Lower lobe of right lung (tissue), 2 donors: Measurements from ENCODE around the gene MAPT. TPM values are rescaled to one million over a fixed set of nuclear protein-coding genes. Genes with fewer than 3 reads are reported as not detected.

ENCODE experiments used
- ATAC-seq, 2 donors: fragments of 200-7000 bp; cut with Tn5 transposase; one replicate each; pipeline ENCODE4 v1.9.1; 2020 to 2022; ENCODE audit warnings: mild to moderate bottlenecking in 2 of 2, moderate library complexity in 2 of 2
- DNase-seq: peaks from one replicate; pipeline ENCODE4 v3.0.0-alpha.2; 2020
- H3K27ac ChIP-seq: fragments of 200-600 bp; one replicate; pipeline ENCODE4 v1.8.0; 2022
- H3K27me3 ChIP-seq: fragments of 200-600 bp; one replicate; pipeline ENCODE4 v1.8.0; 2022; ENCODE audit warnings: low read depth
- H3K36me3 ChIP-seq: fragments of 200-600 bp; one replicate; pipeline ENCODE4 v1.8.0; 2022; ENCODE audit warnings: mild to moderate bottlenecking
- H3K4me1 ChIP-seq: fragments of 200-600 bp; one replicate; pipeline ENCODE4 v1.8.0; 2022
- H3K4me3 ChIP-seq: fragments of 200-600 bp; one replicate; pipeline ENCODE4 v1.8.0; 2022; ENCODE audit warnings: mild to moderate bottlenecking
- H3K9me3 ChIP-seq: fragments of 200-600 bp; one replicate; pipeline ENCODE4 v1.8.0; 2022
- intact Hi-C: fragments of 100-400 bp; cut with DNase I; formaldehyde crosslinking; loops from one replicate; pipeline ENCODE4 v1.11.0; 2022
- long read RNA-seq: library from polyadenylated mRNA; unstranded; transcript quantifications from one replicate; pipeline ENCODE4 v2.0.0, GENCODE V29; 2021
- total RNA-seq: library from RNA; stranded (reverse); fragmentation: NEBNext Ultra II Directional; extraction: Animal tissue kit (Norgen Biotek cat#: 25700); gene quantifications from one replicate; pipeline ENCODE4 v1.2.1, GENCODE V29; 2021
- TF ChIP-seq, protein P1 (sequence below): fragments of 200-600 bp; IDR thresholded peaks from one replicate; pipeline ENCODE4 v1.8.0; 2022; ENCODE audit warnings: antibody characterized with exemption, mild to moderate bottlenecking
- donor health status: DM: no; HTN: yes; CAD: no; lungs with severe emphysema.

Gene MAPT
- 5.5 TPM for total RNA-seq
- long read RNA-seq, partial matches to known transcripts = 1 of 6 reads
- long read RNA-seq, other reads (novel, unspliced or antisense) = 5 of 6 reads

- DNase-seq (peak; percentile 92), ATAC-seq (peak; percentile 98 to 99)
- H3K27me3 ChIP-seq = peaks cover 52% of the 10 kb centered on the region
- no peaks in the 10 kb centered on the region for H3K9me3 ChIP-seq
- intact Hi-C loops = no loop called here
- H3K4me3 ChIP-seq = peak within 1 kb of the TSS; percentile 84
- no peaks in the 10 kb centered on the region for H3K36me3 ChIP-seq
- H3K27ac ChIP-seq = peak within 1 kb of the TSS; percentile 50
- TF ChIP-seq, protein P1, sequence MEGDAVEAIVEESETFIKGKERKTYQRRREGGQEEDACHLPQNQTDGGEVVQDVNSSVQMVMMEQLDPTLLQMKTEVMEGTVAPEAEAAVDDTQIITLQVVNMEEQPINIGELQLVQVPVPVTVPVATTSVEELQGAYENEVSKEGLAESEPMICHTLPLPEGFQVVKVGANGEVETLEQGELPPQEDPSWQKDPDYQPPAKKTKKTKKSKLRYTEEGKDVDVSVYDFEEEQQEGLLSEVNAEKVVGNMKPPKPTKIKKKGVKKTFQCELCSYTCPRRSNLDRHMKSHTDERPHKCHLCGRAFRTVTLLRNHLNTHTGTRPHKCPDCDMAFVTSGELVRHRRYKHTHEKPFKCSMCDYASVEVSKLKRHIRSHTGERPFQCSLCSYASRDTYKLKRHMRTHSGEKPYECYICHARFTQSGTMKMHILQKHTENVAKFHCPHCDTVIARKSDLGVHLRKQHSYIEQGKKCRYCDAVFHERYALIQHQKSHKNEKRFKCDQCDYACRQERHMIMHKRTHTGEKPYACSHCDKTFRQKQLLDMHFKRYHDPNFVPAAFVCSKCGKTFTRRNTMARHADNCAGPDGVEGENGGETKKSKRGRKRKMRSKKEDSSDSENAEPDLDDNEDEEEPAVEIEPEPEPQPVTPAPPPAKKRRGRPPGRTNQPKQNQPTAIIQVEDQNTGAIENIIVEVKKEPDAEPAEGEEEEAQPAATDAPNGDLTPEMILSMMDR = peak; percentile 93
- peaks cover 30% of the 10 kb centered on the region for H3K4me1 ChIP-seq
These were observed at the start of gene MAPT for GRCh38 chr17:45894022-45894784. Gene MAPT, plus strand, starts transcription at chr17:45894554. Its CDS starts 67,784 bp downstream, at chr17:45962338.

DNA sequence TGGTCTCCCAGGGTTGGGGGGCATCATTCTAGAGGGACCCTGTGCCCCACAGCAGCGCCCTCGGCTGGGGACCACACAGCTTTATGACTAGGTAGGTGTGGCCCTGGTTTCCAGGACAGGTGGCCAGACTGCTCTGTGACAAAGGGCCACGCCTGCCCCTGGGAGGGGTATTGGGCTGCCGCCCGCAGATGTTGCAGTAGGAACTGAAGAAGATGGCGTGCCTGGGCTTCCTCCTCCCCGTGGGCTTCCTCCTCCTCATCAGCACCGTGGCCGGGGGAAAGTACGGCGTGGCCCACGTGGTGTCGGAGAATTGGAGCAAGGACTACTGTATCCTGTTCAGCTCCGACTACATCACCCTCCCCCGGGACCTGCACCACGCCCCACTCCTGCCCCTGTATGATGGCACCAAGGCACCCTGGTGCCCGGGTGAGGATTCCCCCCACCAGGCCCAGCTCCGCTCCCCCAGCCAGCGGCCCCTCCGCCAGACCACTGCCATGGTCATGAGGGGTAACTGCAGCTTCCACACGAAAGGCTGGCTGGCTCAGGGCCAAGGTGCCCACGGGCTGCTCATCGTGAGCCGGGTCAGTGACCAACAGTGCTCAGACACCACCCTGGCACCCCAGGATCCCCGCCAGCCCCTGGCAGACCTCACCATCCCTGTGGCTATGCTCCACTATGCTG, 49.5 kb upstream of the MAPT start, which contains the start of gene SPPL2C:
Gene SPPL2C (plus strand): TSS at position 187 of the 681 bp plus-strand sequence. CDS start 26 bp downstream, at position 213.
- TF ChIP-seq, protein P1 = no peak
- H3K4me3 ChIP-seq = no peak within 1 kb of the TSS
- peaks cover 5% of the 10 kb centered on the region for H3K27me3 ChIP-seq
- no peaks in the 10 kb centered on the region for H3K9me3 ChIP-seq
- DNase-seq (peak; percentile 42), ATAC-seq (peak in 1 of 2 donors; percentile 15)
- no peaks in the 10 kb centered on the region for H3K36me3 ChIP-seq
- intact Hi-C loops = no loop called here
- H3K27ac ChIP-seq = no peak within 1 kb of the TSS
- no peaks in the 10 kb centered on the region for H3K4me1 ChIP-seq

DNA sequence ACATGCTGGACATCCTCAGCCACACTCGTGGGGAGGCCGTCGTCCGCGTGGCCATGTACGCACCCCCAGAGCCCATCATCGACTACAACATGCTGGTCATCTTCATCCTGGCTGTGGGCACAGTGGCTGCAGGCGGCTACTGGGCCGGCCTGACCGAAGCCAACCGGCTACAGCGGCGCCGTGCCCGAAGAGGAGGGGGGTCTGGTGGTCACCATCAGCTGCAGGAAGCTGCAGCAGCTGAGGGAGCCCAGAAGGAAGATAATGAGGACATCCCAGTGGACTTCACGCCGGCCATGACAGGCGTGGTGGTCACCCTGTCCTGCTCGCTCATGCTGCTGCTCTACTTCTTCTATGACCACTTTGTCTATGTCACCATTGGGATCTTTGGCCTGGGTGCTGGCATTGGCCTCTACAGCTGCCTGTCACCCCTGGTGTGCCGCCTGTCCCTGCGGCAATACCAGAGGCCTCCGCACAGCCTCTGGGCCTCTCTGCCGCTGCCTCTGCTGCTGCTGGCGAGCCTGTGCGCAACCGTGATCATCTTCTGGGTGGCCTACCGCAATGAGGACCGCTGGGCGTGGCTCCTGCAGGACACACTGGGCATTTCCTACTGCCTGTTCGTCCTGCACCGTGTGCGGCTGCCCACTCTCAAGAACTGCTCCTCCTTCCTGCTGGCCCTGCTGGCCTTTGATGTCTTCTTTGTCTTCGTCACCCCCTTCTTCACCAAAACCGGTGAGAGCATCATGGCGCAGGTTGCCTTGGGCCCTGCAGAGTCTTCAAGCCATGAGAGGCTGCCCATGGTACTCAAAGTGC, 48.8 kb upstream of the MAPT start:
- no peak overlapping the region for H3K27ac ChIP-seq
- no peak overlapping the region for H3K4me3 ChIP-seq
- TF ChIP-seq, protein P1 = no peak
- no peaks in the 10 kb centered on the region for H3K4me1 ChIP-seq
- ATAC-seq (no peak), DNase-seq (peak; percentile 33)
- intact Hi-C loops = no loop called here
- no peaks in the 10 kb centered on the region for H3K36me3 ChIP-seq
- no peaks in the 10 kb centered on the region for H3K9me3 ChIP-seq
- peaks cover 5% of the 10 kb centered on the region for H3K27me3 ChIP-seq

DNA sequence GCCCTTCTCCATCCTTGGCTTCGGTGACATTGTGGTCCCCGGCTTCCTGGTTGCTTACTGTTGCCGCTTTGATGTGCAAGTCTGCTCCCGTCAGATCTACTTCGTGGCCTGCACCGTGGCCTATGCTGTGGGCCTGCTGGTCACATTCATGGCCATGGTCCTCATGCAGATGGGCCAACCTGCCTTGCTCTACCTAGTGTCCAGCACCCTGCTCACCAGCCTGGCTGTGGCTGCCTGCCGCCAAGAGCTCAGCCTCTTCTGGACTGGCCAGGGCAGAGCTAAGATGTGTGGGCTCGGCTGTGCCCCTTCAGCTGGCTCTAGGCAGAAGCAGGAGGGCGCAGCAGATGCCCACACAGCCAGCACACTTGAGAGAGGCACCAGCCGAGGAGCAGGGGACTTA, 48.1 kb upstream of the MAPT start:
- intact Hi-C loops = no loop called here
- peaks cover 5% of the 10 kb centered on the region for H3K27me3 ChIP-seq
- H3K36me3 ChIP-seq = no peaks in the 10 kb centered on the region
- no peaks in the 10 kb centered on the region for H3K4me1 ChIP-seq
- ATAC-seq = no peak
- peak; percentile 28 for DNase-seq
- TF ChIP-seq, protein P1 = no peak
- H3K27ac ChIP-seq = no peak overlapping the region
- H3K4me3 ChIP-seq = no peak overlapping the region
- no peaks in the 10 kb centered on the region for H3K9me3 ChIP-seq

GRCh38 chr17:45846646-45847045, 47.7 kb upstream of the MAPT start:
- Histone ChIP-seq H3K9me3 (no peaks in the 10 kb centered on the region), H3K27me3 (peaks cover 9% of the 10 kb centered on the region), H3K36me3 (no peaks in the 10 kb centered on the region), H3K27ac (no peak overlapping the region), H3K4me3 (no peak overlapping the region), H3K4me1 (no peaks in the 10 kb centered on the region)
- ATAC-seq (no peak), DNase-seq (no peak)
- intact Hi-C loops = no loop called here
- TF ChIP-seq, protein P1 = no peak
